ENCODE measurements around the gene IGFLR1.

- no peak for TF ChIP-seq CTCF (IDR thresholded peaks at IDR 0.05)
- no peak for TF ChIP-seq POLR2A (IDR thresholded peaks at IDR 0.05)
Measured at GRCh38 chr19:35696835-35697234, 45.4 kb downstream of the IGFLR1 start.
